Embryonic facial prominence (tissue), 1 donor: Measurements from ENCODE around the gene NUP58.

ENCODE experiments used
- DNase-seq: peaks from one replicate; pipeline ENCODE4 v3.0.0-alpha.2; 2016; ENCODE audit errors: extremely low spot score

Gene NUP58

GRCh38 chr13:25377244-25377962, 76.0 kb downstream of the NUP58 start:
- DNase-seq: no peak

DNA sequence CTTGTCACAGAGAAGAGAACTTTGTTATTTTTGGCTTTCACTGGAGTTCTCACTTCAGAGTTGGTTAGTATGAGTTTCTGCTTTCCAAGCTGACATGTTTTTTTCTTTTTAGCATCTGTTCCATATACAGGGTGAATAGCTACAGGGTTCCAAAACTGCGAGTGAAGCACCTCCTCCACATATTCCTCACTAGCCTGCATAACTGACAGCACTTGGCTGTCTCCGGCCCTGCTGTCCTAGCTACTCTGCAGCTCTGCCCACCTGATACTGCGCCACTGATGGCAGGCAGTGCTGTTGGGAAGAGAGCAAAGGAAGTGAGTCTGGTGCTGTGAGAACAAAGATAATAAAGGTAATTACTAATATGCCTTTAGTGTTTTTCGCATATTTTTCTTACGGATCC, 77.1 kb downstream of the NUP58 start:
- DNase-seq: no peak

DNA sequence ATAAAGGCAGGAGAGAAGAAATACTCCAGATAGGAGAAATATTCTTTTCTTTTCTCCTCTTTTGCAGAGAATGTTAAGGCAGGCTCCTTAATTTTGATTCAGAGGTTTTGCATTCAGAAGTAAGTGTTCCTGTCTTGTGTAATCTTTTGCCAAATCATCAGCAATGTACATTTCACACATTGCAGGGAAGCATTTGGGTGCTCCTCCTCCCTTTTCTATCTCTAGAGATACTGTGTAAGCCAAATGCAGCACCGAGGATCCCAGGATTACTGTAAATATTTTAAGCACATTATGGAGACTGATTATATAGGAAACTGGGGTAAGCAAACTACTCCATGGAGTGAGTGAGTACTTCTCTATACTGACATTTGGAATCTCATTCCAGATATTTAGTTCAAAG, 77.6 kb downstream of the NUP58 start:
- DNase-seq: no peak

- DNase-seq: no peak
These were observed 78.7 kb downstream of the NUP58 start for GRCh38 chr13:25380082-25380481.

DNA sequence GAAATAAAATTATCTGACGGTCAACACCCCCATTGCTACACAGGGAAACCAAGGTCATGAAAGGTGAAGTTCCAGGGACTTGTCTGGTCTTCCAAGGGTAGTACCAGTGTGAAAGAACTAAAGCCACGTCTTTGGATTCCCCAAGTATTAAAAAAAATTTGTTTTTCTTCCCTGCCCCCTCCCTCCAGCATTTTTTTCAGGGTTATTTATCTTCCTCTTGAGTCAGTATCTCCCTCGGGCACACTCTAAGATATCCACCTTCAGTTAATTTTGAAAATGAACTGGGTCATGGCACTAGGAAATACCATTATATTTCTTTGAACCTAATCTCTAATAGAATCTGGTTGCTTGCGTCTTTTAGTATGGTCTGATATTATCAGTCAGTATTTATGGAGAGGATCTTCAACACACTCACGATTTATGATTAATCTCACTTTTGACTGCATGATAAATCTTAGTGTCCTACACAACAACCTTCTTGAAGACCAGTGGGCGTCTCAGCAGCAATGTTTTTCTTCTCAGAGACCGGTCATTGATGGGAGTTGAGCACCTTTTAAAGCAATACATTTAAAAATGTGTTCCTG, 79.4 kb downstream of the NUP58 start:
- DNase-seq: no peak

GRCh38 chr13:25384758-25385410, 83.5 kb downstream of the NUP58 start:
- no peak for DNase-seq

GRCh38 chr13:25391932-25392331, 90.5 kb downstream of the NUP58 start:
- DNase-seq: no peak
